GM13976 (cell line): Measurements from ENCODE around the gene PLB1.

ENCODE experiments used
- DNase-seq: peaks from one replicate; pipeline ENCODE4 v3.0.0; 2012; ENCODE audit warnings: low spot score
- in situ Hi-C: fragments of 300-500 bp; cut with MboI; formaldehyde crosslinking; loops from one replicate; pipeline ENCODE4 v1.12.0; 2022; ENCODE audit warnings: low sequenced_read_pairs, mixed read lengths, inconsistent platforms; ENCODE audit not compliant: unreplicated experiment
- TF ChIP-seq, protein P1 (sequence below): IDR thresholded peaks from 2 replicates; pipeline ENCODE4 v1.5.1; 2012; ENCODE audit warnings: borderline replicate concordance, mild to moderate bottlenecking; ENCODE audit not compliant: insufficient read depth; ENCODE audit errors: extremely low read depth, missing control alignments, control extremely low read depth

PLB1 gene

DNA sequence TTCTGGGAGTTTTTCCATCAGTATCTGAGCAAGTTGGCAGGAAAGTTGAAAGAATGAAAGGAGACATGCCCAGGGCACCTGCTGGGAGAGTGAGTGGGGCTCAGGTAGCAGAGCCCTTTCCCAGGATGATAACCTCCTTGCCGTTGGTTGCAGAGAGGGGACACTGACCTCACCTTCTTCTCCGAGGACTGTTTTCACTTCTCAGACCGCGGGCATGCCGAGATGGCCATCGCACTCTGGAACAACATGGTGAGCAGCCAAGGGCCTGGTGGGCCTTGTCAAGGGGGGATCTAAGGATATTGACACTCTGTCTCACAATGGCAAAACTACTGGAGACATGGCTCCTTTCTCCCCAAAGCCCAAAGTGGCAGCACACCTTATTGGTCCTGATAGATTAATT is 136.9 kb downstream of the PLB1 start:
- TF ChIP-seq, protein P1, sequence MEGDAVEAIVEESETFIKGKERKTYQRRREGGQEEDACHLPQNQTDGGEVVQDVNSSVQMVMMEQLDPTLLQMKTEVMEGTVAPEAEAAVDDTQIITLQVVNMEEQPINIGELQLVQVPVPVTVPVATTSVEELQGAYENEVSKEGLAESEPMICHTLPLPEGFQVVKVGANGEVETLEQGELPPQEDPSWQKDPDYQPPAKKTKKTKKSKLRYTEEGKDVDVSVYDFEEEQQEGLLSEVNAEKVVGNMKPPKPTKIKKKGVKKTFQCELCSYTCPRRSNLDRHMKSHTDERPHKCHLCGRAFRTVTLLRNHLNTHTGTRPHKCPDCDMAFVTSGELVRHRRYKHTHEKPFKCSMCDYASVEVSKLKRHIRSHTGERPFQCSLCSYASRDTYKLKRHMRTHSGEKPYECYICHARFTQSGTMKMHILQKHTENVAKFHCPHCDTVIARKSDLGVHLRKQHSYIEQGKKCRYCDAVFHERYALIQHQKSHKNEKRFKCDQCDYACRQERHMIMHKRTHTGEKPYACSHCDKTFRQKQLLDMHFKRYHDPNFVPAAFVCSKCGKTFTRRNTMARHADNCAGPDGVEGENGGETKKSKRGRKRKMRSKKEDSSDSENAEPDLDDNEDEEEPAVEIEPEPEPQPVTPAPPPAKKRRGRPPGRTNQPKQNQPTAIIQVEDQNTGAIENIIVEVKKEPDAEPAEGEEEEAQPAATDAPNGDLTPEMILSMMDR, result no peak
- no peak for DNase-seq
- in situ Hi-C loops, result no loop called here

DNA sequence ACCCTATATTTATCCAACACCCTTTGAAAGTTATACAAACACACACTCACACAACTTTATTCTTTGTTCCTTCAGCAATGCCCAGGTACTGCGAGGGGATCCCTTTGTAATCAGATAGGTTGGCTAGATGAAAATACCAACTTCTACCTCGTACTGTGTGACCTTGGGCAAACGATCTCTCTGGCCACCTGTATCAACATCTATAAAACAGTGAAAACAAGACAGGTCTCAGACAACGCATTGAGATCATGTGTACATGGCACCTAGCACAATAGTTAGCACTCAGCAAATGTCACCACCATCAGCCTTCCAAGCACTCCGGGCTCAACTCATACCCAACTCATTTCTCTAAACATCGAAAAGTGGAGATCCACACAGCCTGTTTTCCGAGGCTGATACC is 137.3 kb downstream of the PLB1 start:
- no peak for DNase-seq

DNA sequence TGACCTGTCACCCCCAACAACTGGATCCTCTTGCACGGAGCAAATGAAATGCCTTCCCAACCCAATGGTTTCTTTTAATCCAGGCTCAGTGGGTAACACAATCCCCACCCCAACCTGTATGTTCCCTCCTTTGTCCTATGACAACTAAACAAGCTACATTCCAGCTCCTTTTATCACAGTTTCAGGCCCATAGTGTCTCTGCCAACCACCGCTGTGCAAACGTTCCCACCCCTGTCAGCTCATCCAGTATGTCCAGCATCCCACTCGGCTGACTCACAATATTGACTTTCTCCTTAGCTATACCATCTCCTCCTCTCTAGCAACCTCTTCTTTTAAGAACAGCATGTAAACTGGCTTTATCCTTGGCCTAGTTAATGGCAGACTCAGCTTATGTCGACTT is 137.9 kb downstream of the PLB1 start:
- DNase-seq, result no peak

More for the DNA sequence above, 137.3 kb downstream of the PLB1 start:
- in situ Hi-C loops, result no loop called here
- TF ChIP-seq, protein P1, result no peak

DNA sequence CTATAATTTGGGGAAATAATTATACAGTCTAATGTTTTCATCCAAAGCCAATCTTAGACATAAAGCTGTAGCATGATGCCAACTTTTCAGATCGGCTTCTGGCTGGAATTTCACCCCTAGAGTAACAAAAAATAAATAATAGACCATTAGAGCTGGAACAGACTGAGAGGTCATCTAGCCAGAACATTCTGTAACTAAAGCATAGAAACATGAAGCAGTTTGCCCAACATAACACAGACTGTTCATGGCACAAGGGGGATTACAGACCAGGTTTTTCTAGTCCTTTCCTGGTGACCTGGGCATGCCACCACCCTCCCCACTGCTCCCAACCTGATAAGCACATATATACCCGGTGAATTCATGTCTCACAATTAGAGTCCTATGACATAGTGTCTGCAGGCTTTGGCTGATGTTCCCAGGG is 139.3 kb downstream of the PLB1 start:
- TF ChIP-seq, protein P1, result no peak
- DNase-seq, result no peak
- in situ Hi-C loops, result no loop called here

More for the DNA sequence above, 137.9 kb downstream of the PLB1 start:
- in situ Hi-C loops, result no loop called here
- TF ChIP-seq, protein P1, result no peak

DNA sequence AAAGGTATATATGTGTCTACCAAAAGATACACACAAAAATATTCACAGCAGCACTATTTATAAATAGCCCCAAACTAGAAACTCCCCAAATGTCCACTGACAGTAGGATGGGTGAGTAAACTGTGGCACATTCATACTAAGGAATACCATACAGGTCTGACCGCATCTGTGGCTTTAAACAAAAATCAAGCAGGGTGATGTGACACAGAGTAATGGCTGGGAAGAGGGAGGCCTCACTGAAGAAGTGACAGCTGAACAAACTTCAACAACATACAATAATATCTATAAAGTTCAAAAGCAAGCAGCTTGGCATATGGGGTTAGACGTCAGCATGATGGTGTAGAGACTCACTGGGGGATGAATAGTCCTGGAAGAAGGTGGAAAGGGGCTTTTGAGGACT is 140.6 kb downstream of the PLB1 start:
- in situ Hi-C loops, result no loop called here
- TF ChIP-seq, protein P1, result no peak
- DNase-seq, result no peak

DNA sequence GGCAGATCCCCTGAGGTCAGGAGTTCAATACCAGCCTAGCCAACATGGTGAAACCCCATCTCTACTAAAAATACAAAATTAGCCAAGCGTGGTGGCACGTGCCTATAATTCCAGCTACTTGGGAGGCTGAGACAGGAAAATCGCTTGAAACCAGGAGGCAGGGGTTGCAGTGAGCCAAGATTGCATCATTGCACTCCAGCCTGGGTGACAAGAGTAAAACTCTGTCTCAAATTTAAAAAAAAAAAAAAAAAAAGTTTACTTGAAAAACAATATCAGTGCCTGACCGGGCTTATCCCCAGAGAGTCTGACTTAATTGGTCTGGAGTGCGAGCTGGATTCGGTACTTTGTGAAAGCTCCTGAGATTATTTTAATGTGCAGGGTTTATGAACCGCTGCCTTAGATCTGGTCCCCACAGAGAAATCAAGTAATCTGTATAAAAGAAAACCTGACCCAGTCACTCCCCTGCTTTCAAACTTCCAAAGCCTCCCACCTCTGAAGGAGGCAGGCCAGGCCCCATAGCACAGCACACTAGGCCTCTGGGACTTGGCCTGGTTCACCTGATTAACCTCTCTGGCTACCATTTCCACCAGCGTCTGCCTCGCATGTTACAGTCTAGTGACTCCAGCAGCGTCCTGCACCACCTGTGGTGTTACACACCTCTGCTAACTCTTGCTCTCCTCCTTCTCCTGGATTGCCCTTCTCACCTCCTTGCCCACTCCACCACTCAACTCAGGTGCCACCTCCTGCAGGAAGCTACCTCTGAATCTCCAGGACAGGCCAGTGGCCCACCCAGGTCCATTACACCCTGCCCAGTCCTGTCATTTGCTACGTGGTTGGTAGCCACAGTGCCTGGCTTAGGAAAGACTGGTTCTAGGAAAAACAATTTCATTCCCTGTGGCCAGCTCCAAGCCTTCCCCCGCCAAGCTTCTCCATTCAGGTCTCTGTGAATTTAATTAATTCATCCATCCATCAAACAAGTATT is 141.5 kb downstream of the PLB1 start:
- DNase-seq, result no peak
- in situ Hi-C loops, result no loop called here
- TF ChIP-seq, protein P1, result no peak
